OCI-LY3 (cell line): Measurements from ENCODE around the gene HGS.

Experiments
- H2AFZ ChIP-seq: fragments of 200-600, 300-600 bp; shearing (Covaris generic); 2 replicates; pipeline ENCODE4 v1.6.0; 2014; ENCODE audit warnings: antibody characterized with exemption, low read depth, low read length
- H3K27ac ChIP-seq: fragments of 200-600, 300-600 bp; sonication (generic); 2 replicates; pipeline ENCODE4 v1.5.1; 2014; ENCODE audit warnings: mild to moderate bottlenecking, low read length, moderate library complexity, mixed read lengths
- H3K27me3 ChIP-seq: fragments of 200-600, 300-600 bp; sonication (generic); 2 replicates; pipeline ENCODE4 v1.6.1; 2014; ENCODE audit warnings: low read depth, low read length, mixed read lengths
- H3K36me3 ChIP-seq: fragments of 200-600, 300-600 bp; sonication (generic); replicated peaks from 2 replicates; pipeline ENCODE3; 2014; ENCODE audit warnings: low read depth, low read length, mixed read lengths
- H3K4me1 ChIP-seq: fragments of 300-600, 200-600 bp; sonication (generic); 2 replicates; pipeline ENCODE4 v1.6.1; 2014; ENCODE audit warnings: low read length, mixed read lengths
- H3K4me2 ChIP-seq: fragments of 200-600, 300-600 bp; sonication (generic); 2 replicates; pipeline ENCODE4 v1.6.1; 2014; ENCODE audit warnings: low read length, mixed read lengths
- H3K4me3 ChIP-seq: fragments of 300-600, 200-600 bp; sonication (generic); 2 replicates; pipeline ENCODE4 v1.5.1; 2014; ENCODE audit warnings: antibody characterized with exemption, mild to moderate bottlenecking, low read length, moderate library complexity
- H3K79me2 ChIP-seq: fragments of 300-600, 200-600 bp; shearing (Covaris generic); 2 replicates; pipeline ENCODE4 v1.6.1; 2014; ENCODE audit warnings: mild to moderate bottlenecking, low read length, mixed read lengths
- H3K9ac ChIP-seq: fragments of 300-600, 200-600 bp; shearing (Covaris generic); 2 replicates; pipeline ENCODE4 v1.6.0; 2014; ENCODE audit warnings: mild to moderate bottlenecking, low read length, moderate library complexity
- H3K9me3 ChIP-seq: fragments of 200-600, 300-600 bp; shearing (Covaris generic); 2 replicates; pipeline ENCODE4 v1.6.1; 2014; ENCODE audit warnings: low read length, mixed read lengths; ENCODE audit not compliant: insufficient read depth
- H4K20me1 ChIP-seq: fragments of 200-600, 300-600 bp; sonication (generic); 2 replicates; pipeline ENCODE4 v1.6.1; 2016; ENCODE audit warnings: low read length, mixed read lengths; ENCODE audit not compliant: insufficient read depth
- CTCF ChIP-seq: fragments of 200-600, 300-600 bp; sonication (generic); IDR thresholded peaks from 2 replicates; pipeline ENCODE4 v1.5.1; 2014; ENCODE audit warnings: antibody characterized with exemption, low read length, low read depth
- EZH2phosphoT487 ChIP-seq: fragments of 200-600 bp; shearing (Covaris generic); IDR thresholded peaks from 2 replicates; pipeline ENCODE4 v1.6.1; 2018; ENCODE audit warnings: antibody characterized with exemption, mixed run types, low read depth

HGS gene

GRCh38 chr17:81683584-81684441 lies at the start of gene HGS, which contains the start of gene ARL16:
HGS (plus strand) TSS chr17:81684011; CDS start chr17:81684067, 56 bp downstream.
ARL16 (minus strand) TSS chr17:81683797; CDS start chr17:81683753, 44 bp downstream.
- Histone ChIP-seq H3K79me2 (peaks cover 56% of the 10 kb centered on the region), H3K4me2 (peak within 1 kb of the TSS; percentile 100), H3K36me3 (peaks cover 10% of the 10 kb centered on the region), H3K27me3 (no peaks in the 10 kb centered on the region), H2AFZ (0 out of 2 replicates have a peak within 1 kb of the TSS, but pooled peaks have one; percentile 10), H3K9ac (peak within 1 kb of the TSS; percentile 84), H3K27ac (peak within 1 kb of the TSS; percentile 38), H3K9me3 (no peaks in the 10 kb centered on the region), H3K4me3 (peak within 1 kb of the TSS; percentile 87), H4K20me1 (0 out of 2 replicates have a peak, but pooled peaks cover 6% of the 10 kb centered on the region), H3K4me1 (peaks cover 18% of the 10 kb centered on the region)
- TF ChIP-seq CTCF, result no peak
- no peak for TF ChIP-seq EZH2phosphoT487

DNA sequence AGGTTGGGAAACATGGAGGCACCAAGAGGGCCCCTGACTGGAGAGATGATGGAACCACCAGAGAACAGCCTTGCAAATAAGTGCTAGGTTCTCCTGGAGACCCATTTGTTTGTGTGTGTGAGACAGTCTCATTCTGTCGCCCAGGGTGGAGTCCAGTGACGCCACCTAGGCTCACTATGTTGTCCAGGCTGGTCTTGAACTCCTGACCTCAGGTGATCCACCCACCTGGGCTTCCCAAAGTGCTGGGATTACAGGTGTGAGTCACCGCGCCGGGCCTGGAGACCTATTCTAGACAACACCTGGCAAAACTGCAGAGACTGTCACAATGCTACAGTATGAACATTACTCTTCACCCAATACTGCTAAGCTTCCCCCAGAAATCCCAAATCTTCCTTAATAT lies 48.4 kb upstream of the HGS start:
- peaks cover 61% of the 10 kb centered on the region for H3K79me2 ChIP-seq
- H3K9me3 ChIP-seq, result no peaks in the 10 kb centered on the region
- no peak overlapping the region for H3K27ac ChIP-seq
- H2AFZ ChIP-seq, result no peak overlapping the region
- no peak for TF ChIP-seq CTCF
- no peak for TF ChIP-seq EZH2phosphoT487
- H3K9ac ChIP-seq, result peak overlapping the region; percentile 95; the same call in 1 of the 2 replicates
- H4K20me1 ChIP-seq, result peaks cover 13% of the 10 kb centered on the region
- peak overlapping the region; percentile 99 for H3K4me2 ChIP-seq
- H3K4me1 ChIP-seq, result peaks cover 7% of the 10 kb centered on the region
- peaks cover 15% of the 10 kb centered on the region for H3K36me3 ChIP-seq
- H3K27me3 ChIP-seq, result no peaks in the 10 kb centered on the region
- H3K4me3 ChIP-seq, result peak overlapping the region; percentile 100

DNA sequence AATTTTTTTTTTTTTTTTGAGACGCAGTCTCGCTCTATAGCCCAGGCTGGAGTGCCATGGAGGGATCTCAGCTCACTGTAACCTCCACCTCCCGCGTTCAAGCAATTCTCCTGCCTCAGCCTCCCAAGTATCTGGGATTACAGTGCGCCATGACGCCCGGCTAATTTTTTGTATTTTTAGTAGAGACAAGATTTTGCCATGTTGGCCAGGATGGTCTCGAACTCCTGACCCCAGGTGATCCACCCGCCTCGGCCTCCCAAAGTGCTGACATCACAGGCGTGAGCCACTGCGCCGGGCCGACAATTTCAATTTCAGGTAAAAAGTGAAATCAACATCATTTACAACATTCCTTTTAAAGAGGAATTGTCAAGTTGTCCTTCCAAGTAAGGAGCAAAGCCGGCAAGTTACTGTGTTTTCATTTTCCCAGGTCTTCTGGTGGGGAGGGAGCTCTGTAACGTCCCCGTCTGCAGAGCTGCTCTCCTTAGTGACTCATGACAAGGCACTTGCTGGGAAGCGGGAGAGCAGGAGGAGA lies 47.8 kb upstream of the HGS start:
- Histone ChIP-seq H3K4me1 (peaks cover 7% of the 10 kb centered on the region), H3K79me2 (peaks cover 56% of the 10 kb centered on the region), H3K27me3 (no peaks in the 10 kb centered on the region), H2AFZ (no peak overlapping the region), H3K36me3 (peaks cover 15% of the 10 kb centered on the region), H3K9ac (peak overlapping the region; percentile 95), H3K4me3 (peak overlapping the region; percentile 100), H4K20me1 (peaks cover 13% of the 10 kb centered on the region), H3K9me3 (no peaks in the 10 kb centered on the region), H3K27ac (peak overlapping the region; percentile 39), H3K4me2 (peak overlapping the region; percentile 99)
- no peak for TF ChIP-seq CTCF
- TF ChIP-seq EZH2phosphoT487, result no peak
